ENCODE results near the gene RYK. TPM values are rescaled to one million over a fixed set of nuclear protein-coding genes. Genes with fewer than 3 reads are reported as not detected.

RYK gene
- total RNA-seq (2021), result 74.6 and 93.7 TPM in 2 replicates
- Bru-seq, nascent RNA, result percentile 96 among the genes with signal in this experiment
- BruChase-seq, experiment 1, labeled RNA remaining after a 2-hour chase, result percentile 94 among the genes with signal in this experiment
- percentile 87 among the genes with signal in this experiment for BruChase-seq, experiment 2, labeled RNA remaining after a 6-hour chase
- long read RNA-seq, transcript RYK-201 (15 exons, 2,667 nt), result major isoform, 66 of 132 reads
- long read RNA-seq, transcript RYK-209 (15 exons, 2,934 nt), result minor isoform, 49 of 132 reads
- long read RNA-seq, partial matches to known transcripts, result 6 of 132 reads
- long read RNA-seq, other reads (novel, unspliced or antisense), result 11 of 132 reads

GRCh38 chr3:134250717-134251220 lies at the start of gene RYK:
Gene RYK, minus strand, starts transcription at chr3:134250859. Its CDS starts 205 bp downstream, at chr3:134250654.
- H3K4me2 ChIP-seq, result peak within 1 kb of the TSS; percentile 93
- peaks cover 20% of the 10 kb centered on the region for H3F3A ChIP-seq (ENCODE audit: insufficient read depth, low read depth)
- H3K27ac ChIP-seq, result peak within 1 kb of the TSS; percentile 62
- no TSS peak for BruUV-seq (replicated peaks)
- H2AFZ ChIP-seq, result peak within 1 kb of the TSS; percentile 81
- H3K27me3 ChIP-seq (ENCODE audit: insufficient read depth, low read depth), result no peaks in the 10 kb centered on the region
- TF ChIP-seq, protein P1, sequence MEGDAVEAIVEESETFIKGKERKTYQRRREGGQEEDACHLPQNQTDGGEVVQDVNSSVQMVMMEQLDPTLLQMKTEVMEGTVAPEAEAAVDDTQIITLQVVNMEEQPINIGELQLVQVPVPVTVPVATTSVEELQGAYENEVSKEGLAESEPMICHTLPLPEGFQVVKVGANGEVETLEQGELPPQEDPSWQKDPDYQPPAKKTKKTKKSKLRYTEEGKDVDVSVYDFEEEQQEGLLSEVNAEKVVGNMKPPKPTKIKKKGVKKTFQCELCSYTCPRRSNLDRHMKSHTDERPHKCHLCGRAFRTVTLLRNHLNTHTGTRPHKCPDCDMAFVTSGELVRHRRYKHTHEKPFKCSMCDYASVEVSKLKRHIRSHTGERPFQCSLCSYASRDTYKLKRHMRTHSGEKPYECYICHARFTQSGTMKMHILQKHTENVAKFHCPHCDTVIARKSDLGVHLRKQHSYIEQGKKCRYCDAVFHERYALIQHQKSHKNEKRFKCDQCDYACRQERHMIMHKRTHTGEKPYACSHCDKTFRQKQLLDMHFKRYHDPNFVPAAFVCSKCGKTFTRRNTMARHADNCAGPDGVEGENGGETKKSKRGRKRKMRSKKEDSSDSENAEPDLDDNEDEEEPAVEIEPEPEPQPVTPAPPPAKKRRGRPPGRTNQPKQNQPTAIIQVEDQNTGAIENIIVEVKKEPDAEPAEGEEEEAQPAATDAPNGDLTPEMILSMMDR (conservative IDR thresholded peaks at IDR 0.05), result no peak
- no peak for TF ChIP-seq EZH2 (IDR thresholded peaks at IDR 0.05; ENCODE audit: low read depth)
- peak within 1 kb of the TSS; percentile 91 for H3K4me3 ChIP-seq
- POLR2A ChIA-PET (ENCODE audit: unreplicated experiment), result interaction anchor here (0.6 kb wide), 2 partner anchors 59 to 68 kb away, joined by 3 to 6 read pairs; no protein-coding TSS in a partner anchor
- no peaks in the 10 kb centered on the region for H3K9me3 ChIP-seq (ENCODE audit: insufficient read depth, low read depth)
- H3K4me1 ChIP-seq (replicated peaks; ENCODE audit: insufficient read depth), result peaks cover 39% of the 10 kb centered on the region
- H3K9me2 ChIP-seq (ENCODE audit: insufficient read depth), result no peaks in the 10 kb centered on the region
- H3K36me3 ChIP-seq (ENCODE audit: low read depth), result no peaks in the 10 kb centered on the region
- DNase-seq, result peak; percentile 67 to 92
- H4K20me1 ChIP-seq (ENCODE audit: insufficient read depth), result peaks cover 31% of the 10 kb centered on the region
- CTCF ChIA-PET, result no interaction called here
- intact Hi-C loops (cut with micrococcal nuclease; ENCODE audit: unreplicated experiment), result loop anchor here (1.0 to 2.0 kb wide), 2 partner anchors 7 to 38 kb away; no protein-coding TSS in a partner anchor
- H3K79me2 ChIP-seq (ENCODE audit: low read depth), result peaks cover 50% of the 10 kb centered on the region

DNA sequence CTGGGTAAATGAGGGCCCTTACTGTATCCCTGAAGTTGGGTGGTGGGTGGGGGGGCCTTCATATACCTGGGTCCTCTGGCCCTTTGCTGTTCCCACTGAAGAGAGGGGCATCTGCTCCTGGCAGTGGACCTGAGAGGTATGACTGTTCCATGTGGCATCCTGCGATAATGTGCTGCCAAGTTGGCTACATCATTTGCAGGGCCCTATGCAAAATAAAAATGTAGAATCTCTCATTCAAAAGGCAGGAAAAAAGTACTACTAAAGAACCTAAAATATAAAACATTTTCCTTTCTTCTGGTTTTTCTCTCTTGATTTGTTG lies 49.2 kb upstream of the RYK start:
- no peak overlapping the region for H3K4me3 ChIP-seq
- BruUV-seq (replicated peaks), result no TSS peak
- intact Hi-C loops (cut with micrococcal nuclease; ENCODE audit: unreplicated experiment), result loop anchor here (1.0 to 10.0 kb wide), 5 partner anchors 38 to 1575 kb away; partner anchors contain the start of gene NPHP3
- DNase-seq, result no peak
- no peaks in the 10 kb centered on the region for H3K27me3 ChIP-seq (ENCODE audit: insufficient read depth, low read depth)
- no peak for TF ChIP-seq EZH2 (IDR thresholded peaks at IDR 0.05; ENCODE audit: low read depth)
- TF ChIP-seq, protein P1 (conservative IDR thresholded peaks at IDR 0.05), result 0 out of 2 replicates have a peak, but pooled peaks have one; percentile 12
- CTCF ChIA-PET, result interaction anchor here (0.5 to 1.7 kb wide), 5 partner anchors 30 to 1569 kb away, joined by 3 to 12 read pairs (median 6); no protein-coding TSS in a partner anchor
- H3K9me2 ChIP-seq (ENCODE audit: insufficient read depth), result no peaks in the 10 kb centered on the region
- H3K4me1 ChIP-seq (replicated peaks; ENCODE audit: insufficient read depth), result no peaks in the 10 kb centered on the region
- no peak overlapping the region for H3K4me2 ChIP-seq
- H2AFZ ChIP-seq, result no peak overlapping the region
- POLR2A ChIA-PET (ENCODE audit: unreplicated experiment), result interaction anchor here (0.6 kb wide), 1 partner anchor 88 kb away, joined by 3 read pairs; no protein-coding TSS in a partner anchor
- H4K20me1 ChIP-seq (ENCODE audit: insufficient read depth), result no peaks in the 10 kb centered on the region
- no peaks in the 10 kb centered on the region for H3K36me3 ChIP-seq (ENCODE audit: low read depth)
- no peaks in the 10 kb centered on the region for H3K9me3 ChIP-seq (ENCODE audit: insufficient read depth, low read depth)
- H3K79me2 ChIP-seq (ENCODE audit: low read depth), result no peaks in the 10 kb centered on the region
- H3K27ac ChIP-seq, result no peak overlapping the region
- H3F3A ChIP-seq (ENCODE audit: insufficient read depth, low read depth), result no peaks in the 10 kb centered on the region

- Histone ChIP-seq H2AFZ (no peak overlapping the region), H3K9me2 (ENCODE audit: insufficient read depth) (no peaks in the 10 kb centered on the region), H4K20me1 (ENCODE audit: insufficient read depth) (no peaks in the 10 kb centered on the region), H3K27me3 (ENCODE audit: insufficient read depth, low read depth) (no peaks in the 10 kb centered on the region), H3K4me1 (replicated peaks; ENCODE audit: insufficient read depth) (no peaks in the 10 kb centered on the region), H3K27ac (no peak overlapping the region), H3F3A (ENCODE audit: insufficient read depth, low read depth) (no peaks in the 10 kb centered on the region), H3K79me2 (ENCODE audit: low read depth) (no peaks in the 10 kb centered on the region), H3K36me3 (ENCODE audit: low read depth) (no peaks in the 10 kb centered on the region), H3K4me2 (no peak overlapping the region), H3K4me3 (no peak overlapping the region), H3K9me3 (ENCODE audit: insufficient read depth, low read depth) (no peaks in the 10 kb centered on the region)
- POLR2A ChIA-PET (ENCODE audit: unreplicated experiment), result interaction anchor here (0.6 kb wide), 1 partner anchor 88 kb away, joined by 3 read pairs; no protein-coding TSS in a partner anchor
- DNase-seq, result no peak
- TF ChIP-seq EZH2 (IDR thresholded peaks at IDR 0.05; ENCODE audit: low read depth), result no peak
- TF ChIP-seq, protein P1 (conservative IDR thresholded peaks at IDR 0.05), result peak; percentile 48
- BruUV-seq (replicated peaks), result no TSS peak
- intact Hi-C loops (cut with micrococcal nuclease; ENCODE audit: unreplicated experiment), result loop anchor here (1.0 to 5.0 kb wide), 4 partner anchors 37 to 481 kb away; no protein-coding TSS in a partner anchor
- CTCF ChIA-PET, result interaction anchor here (0.5 to 1.7 kb wide), 4 partner anchors 71 to 1568 kb away, joined by 3 to 12 read pairs (median 9); no protein-coding TSS in a partner anchor
These were observed 48.7 kb upstream of the RYK start for GRCh38 chr3:134299185-134299887.
